ENCODE data around the gene IFNL3.
"Not testable (repeated sequence)": the region's sequence is repeated elsewhere in the genome, so short reads cannot be mapped to it uniquely, and the experiment has no call there.

IFNL3 gene

DNA sequence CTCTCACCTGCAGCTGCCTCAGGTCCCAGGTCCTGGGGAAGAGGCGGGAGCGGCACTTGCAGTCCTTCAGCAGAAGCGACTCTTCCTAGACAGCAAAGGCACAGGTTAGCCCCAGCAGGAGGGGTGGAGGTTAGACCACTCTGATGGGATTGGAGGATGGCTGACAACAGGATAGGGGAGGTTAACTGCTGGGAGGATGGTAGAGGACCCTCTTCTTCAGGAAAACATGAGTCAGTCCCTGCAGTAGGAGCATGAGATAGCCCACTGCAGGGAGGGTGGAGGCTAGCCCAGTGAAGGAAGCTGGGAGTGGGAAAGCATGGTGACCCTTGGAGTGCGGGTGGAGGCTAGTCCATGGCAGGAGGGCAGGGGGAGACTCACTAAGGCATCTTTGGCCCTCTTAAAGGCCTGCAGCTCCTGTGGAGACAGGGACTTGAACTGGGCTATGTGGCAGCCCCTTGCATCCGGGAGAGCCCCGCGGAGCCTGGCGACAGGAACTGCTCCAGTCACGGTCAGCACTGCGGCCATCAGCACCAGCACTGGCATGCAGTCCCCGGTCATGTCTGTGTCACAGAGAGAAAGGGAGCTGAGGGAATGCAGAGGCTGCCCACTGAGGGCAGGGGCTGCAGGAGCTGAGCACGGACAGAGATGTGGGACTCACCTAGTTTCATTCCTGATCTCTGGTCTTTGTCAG is at the start of gene IFNL3:
Gene IFNL3 (minus strand): TSS at position 597 of the 691 bp plus-strand sequence. CDS start 39 bp downstream, at position 558.
- not testable (repeated sequence) for DNase-seq

DNA sequence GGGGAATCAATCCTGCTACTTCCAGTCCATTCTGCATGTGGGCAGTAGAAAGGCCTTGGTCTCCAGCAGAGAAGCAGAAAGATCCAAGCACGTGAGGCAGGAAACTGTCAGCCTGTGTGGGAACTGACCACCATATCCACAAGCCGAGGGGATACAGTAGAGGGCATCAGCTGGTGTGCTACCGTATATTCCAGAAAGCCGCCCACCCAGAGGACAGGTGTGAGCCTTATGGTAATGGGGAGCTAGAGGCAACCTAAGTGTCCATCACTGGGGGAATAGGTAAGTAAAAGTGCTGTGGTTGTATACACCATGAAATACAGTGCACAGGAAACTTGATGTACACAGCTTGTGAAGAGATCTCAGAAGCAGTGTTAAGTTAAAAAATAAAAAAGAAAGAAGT is 48.6 kb upstream of the IFNL3 start:
- no peak for DNase-seq

DNA sequence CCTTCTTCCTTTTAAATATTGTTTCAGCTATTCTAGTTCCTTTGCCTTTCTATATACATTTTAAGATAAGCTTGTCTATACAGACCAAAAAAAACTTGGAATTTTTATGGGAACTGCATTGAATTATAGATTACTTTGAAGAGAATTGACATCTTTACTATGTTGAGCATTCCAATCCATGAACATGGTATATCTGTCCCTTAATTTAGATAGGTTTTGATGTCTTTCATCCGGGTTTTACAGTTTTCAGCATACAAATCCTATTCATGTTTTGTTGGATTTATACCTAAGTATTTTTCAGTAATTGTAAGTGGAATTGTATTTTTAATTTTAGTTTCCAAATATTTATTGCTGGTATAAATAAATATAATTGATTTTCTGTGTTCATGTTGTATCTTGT is 39.2 kb upstream of the IFNL3 start:
- no peak for DNase-seq

DNA sequence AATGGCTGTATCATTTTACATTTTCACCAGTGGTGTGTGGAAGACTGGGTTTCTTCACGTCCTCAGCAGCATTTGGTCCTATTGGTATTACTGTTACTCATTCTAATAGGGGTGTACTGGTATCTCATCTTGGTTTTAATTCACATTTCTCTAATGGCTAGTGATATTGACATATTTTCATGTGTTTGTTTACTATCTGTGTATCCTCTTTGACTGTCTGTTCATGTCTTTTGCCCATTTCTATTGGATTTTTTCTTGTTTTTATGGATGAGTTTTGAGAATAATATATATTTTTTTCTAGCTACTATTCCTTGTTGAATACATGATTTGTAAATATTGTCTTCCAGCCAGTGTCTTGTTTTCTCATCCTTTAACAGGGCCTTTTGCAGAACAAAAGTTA is 37.2 kb upstream of the IFNL3 start:
- no peak for DNase-seq

DNA sequence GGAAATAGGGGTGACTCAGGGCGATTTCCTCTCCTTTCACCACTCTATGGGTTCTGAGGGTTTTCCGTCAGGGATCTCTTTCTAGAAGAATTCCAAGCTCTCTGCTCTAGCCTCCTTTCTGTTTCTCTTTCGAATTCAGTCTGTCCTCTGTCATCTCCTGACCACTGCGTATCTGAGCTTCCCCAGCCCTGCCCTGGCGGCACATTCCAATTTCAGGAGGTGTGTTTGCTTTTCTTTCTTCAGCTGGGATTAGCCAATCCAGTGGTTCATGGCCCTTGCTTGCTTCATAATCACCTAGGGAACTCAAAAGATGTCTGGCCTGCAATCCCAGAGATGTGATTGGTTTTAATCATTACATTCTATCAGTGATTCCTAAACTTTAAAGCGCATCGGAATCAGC is 32.8 kb upstream of the IFNL3 start:
- no peak for DNase-seq

DNA sequence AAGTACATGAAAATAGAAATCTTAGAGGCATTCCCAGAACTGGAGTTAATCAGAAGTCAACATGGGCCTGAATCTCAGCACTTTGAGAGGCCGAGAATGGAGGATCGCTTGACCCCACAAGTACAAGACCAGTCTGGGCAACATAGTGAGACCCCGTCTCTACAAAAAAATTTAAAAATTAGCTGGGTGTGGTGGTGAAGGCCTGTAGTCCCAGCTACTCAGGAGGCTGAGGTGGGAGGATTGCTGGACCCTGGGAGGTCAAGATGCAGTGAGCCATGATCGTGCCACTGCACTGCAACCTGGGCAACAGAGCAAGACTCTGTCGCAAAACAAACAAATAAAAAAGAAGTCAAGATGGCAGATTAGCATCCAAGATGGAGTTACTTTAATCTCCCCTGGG is 31.9 kb upstream of the IFNL3 start:
- no peak for DNase-seq

DNA sequence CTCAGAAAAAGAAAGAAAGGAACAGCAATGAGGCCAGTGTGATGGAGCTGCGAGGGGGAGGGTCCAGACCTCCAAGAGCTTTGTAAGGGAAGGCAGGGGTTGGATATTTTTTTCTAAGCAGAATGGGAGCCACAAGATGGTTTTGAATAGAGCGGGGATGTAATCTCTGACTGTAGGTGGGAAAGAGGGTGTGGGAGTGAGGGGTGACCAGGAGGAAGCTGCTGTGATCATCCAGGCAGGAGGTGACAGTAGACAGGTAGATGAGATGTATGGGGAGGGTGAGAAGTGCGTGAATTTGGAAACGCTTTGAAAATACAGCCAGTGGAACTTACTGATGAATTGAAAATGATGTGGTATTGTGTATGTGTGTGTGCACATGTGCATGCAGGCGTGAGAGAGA is 30.8 kb upstream of the IFNL3 start:
- DNase-seq, result no peak

DNA sequence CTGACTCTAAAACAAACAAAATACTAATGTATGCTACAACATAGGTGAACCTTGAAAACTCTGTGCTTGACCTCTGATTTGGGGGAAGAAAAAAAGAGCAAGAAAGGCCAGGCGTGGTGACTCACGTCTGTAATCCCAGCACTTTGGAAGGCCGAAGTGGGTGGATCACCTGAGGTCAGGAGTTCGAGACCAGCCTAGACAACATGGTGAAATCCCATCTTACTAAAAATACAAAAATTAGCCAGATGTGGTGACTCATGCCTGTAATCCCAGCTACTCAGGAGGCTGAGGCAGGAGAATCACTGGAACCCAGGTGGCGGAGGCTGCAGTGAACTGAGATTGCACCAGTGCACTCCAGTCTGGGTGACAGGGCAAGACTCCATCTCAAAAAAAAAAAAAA is 29.1 kb upstream of the IFNL3 start:
- DNase-seq, result not testable (repeated sequence)

DNA sequence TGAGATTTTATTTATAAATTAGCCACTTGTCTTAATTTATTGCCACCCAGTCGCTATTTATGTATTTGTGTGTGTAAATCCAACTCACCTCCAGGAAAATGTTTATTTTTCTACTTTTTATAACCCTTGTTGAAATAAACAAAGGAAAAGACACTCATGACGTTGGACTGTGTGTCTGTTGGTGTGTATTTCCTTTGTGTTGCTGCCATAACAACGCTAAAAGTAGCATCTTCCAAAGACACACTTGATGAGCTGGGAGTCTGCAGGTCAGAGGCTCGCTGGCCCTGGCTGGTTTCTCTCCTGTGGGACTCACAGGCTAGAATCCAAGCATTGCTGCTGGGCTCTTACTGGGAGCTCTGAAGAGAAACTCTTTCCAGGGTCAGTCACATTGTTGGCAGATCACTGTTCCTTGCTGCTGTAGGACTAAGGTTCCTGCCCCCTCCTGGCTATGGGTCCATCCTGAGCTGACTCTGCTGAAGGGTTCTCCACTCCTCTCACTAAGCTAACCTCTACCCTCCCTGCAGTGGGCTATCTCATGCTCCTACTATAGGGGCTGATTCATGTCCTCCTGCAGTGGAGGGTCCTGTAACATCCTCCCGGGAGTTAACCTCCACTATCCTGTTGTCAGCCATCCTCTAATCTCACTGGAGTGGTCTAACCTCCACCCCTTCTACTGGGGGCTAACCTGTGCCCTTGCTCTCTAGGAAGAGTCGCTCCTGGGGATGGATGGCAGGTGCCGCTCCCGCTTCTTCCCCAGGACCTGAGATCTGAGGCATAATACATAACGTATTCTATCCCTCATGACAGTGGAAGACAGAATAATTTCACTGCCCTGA is 25.4 kb upstream of the IFNL3 start:
- DNase-seq, result no peak

DNA sequence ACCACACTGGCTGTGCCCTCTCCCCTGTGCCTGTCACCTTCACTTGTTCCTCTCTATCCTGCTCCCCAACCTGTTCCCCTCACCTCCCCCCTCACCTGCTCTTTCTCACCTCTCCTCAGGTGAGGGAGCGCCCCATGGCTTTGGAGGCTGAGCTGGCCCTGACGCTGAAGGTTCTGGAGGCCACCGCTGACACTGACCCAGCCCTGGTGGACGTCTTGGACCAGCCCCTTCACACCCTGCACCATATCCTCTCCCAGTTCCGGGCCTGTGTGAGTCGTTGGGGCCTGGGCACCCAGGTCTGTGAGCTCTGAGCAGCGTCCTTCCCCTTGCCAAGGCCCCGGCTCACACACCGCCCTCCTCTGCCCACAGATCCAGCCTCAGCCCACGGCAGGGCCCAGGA is 24.6 kb upstream of the IFNL3 start:
- not testable (repeated sequence) for DNase-seq

DNA sequence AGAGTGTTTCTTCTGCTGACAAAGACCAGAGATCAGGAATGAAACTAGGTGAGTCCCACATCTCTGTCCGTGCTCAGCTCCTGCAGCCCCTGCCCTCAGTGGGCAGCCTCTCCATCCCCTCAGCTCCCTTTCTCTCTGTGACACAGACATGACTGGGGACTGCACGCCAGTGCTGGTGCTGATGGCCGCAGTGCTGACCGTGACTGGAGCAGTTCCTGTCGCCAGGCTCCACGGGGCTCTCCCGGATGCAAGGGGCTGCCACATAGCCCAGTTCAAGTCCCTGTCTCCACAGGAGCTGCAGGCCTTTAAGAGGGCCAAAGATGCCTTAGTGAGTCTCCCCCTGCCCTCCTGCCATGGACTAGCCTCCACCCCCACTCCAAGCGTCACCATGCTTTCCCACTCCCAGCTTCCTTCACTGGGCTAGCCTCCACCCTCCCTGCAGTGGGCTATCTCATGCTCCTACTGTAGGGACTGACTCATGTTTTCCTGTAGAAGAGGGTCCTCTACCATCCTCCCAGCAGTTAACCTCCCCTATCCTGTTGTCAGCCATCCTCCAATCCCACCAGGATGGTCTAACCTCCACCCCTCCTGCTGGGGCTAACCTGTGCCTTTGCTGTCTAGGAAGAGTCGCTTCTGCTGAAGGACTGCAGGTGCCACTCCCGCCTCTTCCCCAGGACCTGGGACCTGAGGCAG is 23.9 kb upstream of the IFNL3 start:
- not testable (repeated sequence) for DNase-seq

DNA sequence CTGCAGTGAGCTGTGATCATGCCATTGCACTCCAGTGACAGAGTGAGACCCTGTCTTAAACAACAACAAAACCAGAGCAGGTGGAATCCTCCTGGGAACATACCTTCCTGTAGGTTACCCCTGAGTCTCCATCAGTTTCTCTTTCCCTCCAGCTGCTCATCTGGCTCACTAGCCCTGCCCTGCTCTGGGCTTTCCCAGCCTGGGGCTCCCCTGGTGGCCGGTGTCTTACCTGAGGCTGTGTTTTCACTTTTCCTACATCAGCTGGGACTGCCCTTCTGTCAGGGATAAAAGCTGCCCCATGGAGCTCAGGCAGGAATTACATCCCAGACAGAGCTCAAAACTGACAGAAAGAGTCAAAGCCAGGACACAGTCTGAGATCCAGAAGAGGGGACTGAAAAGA is 23.3 kb upstream of the IFNL3 start, which contains the start of gene IFNL2:
Gene IFNL2 (plus strand): TSS at position 312 of the 400 bp plus-strand sequence. CDS start 173 bp downstream, outside the sequence.
- DNase-seq, result not testable (repeated sequence)

DNA sequence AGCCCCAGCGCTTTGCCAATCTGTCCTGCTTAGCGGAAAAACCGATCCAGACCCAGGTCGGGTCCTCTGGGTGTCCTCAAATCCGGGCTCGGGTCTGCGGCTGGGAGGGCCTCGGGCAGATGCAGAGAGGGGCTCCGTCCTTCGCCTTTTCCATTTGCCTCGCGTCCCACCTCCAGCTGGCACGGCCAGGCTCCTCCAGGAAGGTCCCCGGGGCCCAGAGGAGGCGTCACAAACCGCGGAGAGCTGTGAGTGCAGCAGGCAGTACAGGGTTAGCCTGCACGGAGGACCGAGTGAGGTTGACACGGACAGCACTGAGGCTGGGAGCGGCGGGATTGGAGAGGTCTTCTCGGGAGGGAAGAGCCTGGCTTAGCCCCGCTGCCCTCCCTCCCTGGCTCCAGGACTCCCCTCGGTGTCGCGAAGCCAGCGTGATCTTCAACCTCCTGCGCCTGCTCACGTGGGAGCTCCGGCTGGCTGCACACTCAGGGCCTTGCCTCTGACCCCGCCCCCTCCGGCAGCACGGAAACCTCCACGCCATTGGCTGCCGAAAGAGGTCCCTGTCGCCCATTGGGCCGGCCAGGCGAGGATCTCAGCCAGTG is 20.6 kb upstream of the IFNL3 start:
- no peak for DNase-seq

DNA sequence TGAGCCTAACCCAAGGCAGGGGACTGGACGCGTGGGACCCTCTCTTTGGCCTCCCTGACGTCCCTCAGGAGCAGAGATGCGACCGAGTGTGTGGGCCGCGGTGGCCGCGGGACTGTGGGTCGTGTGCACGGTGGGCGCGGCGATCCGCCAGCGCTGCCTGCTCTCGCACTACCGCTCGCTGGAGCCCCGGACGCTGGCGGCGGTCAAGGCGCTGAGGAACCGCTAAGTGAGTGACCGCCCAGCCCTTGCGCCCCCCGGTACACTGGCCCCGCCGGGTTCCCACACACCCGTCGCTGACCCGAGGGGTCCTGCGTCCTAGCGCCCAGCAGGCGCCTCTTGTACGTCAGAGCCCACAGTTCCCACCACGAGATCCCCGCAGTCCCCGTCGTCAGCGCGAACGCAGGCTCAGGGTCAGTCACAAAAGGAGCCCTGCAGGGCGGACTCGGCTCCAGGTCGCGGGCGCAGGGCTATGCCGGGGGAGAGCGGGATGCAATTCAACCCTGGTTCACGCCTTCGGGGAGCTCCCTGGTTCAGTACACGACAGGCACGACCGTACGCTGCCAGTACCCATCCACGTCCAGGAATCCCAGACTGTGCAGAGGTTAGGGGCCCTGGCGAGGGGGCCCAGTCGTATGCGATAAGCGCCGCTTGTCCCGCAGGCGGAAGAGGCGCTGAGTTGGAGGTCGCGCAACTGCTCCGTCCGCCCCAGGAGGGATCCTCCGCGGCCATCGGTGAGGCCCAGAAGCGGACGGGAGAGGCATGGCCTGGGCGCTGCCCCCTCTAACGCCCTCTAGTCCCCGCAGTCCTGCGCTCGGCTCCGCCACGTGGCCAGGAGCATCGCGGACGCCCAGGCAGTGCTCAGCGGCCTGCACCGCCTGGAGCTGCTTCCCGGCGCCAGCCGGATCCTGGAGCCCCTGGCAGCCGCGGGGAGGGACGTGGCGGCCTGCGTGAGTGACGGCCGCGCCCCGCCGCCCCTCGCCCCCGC is 19.8 kb upstream of the IFNL3 start:
- no peak for DNase-seq

DNA sequence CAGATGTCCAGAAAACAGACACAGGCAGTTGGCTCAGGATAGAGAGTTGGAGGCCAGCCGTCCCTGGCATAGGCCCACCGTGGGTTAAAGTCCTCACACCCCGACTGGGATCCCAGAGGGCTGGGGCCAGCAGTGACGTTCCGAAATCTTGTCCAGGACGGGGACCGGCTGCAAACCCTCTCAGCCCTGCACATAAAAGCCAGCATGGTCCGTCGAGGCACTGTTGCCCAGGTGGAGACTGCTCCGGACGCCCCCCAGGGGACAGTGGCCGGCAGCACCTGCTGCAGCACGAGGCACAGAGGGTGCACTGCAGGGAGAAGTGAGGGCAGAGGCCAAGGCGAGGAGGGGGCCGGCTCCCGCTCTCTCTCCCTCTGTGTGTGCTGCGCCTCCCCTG is 19.1 kb upstream of the IFNL3 start:
- DNase-seq, result no peak

DNA sequence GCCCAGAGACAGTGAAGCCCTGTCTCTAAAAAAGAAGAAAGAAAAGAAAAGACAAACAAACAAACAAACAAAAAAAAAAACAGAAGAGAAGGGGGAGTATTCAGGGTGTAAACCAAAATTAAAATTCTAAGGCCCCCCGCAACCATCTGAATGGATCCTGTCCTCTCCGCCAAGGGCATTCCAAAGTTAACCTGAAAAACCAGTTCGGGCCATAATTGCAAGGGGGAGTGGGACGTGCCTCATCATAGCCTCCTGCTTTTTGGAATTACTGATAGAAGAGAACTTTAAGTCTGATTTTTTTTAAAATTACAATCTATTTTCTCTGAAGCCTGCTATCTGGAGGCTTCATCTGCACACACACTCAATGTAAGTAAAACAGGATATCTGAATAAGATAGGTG is 17.7 kb upstream of the IFNL3 start:
- no peak for DNase-seq

DNA sequence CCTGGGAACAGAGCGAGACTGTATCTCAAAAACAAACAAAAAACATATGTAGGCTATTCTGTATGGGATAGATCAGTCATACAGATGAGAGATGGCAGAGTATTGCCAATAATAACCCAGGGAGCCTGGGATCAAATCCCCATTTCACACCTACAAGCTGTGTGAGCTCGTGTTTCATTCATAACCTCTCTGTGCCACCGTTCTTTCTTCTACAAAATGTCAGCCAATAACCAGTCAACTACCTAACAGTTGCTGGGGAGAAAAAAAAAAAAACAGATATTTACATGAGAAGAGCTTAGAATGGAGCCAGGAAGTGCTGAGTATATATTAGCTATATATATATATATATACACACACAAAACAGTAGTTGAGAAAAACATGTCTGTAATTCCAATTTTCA is 16.9 kb upstream of the IFNL3 start:
- no peak for DNase-seq

DNA sequence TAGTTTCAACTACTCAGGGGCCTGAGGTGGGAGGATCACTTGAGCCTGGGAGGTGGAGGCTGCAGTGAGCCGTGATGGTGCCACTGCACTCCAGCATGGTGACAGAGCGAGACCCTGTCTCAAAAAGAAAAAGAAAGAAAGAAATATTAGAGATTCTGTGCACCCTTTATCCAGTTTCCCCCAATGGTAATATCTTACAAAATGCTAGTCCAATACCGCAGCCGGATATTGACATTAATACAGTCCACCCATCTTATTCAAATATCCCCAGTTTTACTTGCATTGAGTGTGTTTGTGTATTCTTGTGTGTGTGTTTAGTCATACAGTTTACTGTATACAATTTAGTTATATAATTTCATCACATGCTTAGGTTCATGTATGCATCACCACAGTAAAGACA is 12.4 kb upstream of the IFNL3 start:
- DNase-seq, result no peak

DNA sequence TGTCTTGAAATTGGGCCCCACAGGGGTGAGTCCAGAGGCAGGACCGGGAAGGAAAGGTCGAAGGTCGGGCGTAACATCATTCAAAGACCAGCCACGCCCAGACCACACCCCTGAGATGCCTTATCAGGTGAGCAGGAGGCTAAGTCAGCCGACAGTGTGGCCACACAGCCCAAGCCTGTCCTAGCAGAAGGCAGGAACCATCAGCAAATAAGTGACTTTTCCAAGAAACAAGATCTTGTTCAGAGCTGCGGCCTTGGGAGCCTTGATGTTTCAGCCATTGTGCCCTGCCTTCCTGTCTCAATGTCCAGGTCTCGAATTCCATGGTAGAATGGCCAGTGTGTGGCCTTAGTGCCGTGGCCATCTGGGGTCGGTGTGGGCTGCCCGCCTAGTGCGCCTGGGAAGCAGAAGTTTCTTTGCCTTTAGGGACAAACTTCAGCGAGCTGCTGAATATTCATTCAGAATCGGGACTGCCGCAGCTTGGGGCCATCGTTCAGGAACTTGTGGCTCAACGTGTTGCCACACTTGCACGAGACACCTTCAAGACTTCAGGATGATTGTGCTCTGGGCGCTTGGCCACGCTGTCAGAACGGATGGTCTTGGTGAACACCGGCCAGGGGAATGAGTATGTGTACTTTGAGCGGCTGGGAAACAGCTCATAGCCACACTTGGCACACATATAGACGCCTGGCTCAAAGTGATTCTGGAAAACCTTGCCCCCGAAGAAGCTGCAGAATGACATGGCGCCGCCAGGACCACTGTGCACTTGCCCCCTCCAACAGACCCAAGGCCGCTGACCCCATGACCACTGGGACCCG is 9.9 kb upstream of the IFNL3 start:
- no peak for DNase-seq

DNA sequence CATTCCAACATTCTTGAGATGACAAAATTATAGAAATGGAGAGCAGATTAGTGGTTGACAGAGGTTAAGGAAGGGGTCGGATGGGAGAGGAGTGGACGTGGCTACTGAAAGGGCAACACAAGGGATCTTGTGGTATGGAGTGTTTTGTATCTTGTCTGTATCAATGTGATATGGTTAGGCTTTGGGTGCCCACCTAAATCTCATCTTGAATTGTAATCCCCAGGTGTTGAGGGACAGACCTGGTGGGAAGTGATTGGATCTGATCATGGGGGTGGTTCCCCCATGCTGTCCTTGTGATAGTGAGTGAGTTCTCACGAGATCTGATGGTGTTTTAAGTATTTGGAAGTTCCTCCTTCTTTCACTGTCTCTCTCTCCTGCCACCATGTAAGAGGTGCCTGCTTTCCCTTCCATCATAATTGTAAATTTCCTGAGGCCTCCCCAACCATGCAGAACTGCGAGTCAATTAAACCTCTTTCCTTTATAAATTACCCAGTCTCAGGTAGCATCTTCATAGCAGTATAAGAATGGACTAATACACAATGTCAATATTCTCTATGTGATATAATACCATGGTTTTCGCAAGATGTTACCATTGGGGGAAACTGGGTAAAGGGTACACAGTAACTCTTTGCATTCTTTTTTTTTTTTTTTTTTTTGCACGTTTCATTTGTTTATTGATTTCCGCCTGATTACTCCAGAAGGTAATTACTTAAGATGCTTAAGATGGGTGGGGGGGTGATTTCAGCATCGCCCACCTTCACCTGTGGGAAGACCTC is 8.8 kb upstream of the IFNL3 start:
- no peak for DNase-seq
